Left ventricle myocardium inferior (tissue), 1 donor: Measurements from ENCODE around the gene COL12A1. TPM values are rescaled to one million over a fixed set of nuclear protein-coding genes. Genes with fewer than 3 reads are reported as not detected.

Source experiments
- DNase-seq: peaks from one replicate; pipeline ENCODE4 v3.0.0-alpha.2; 2020
- H3K27ac ChIP-seq: fragments of 200-600 bp; replicated peaks from 2 replicates; pipeline ENCODE4 v1.8.0; 2021
- H3K27me3 ChIP-seq: fragments of 200-600 bp; 2 replicates; pipeline ENCODE4 v1.8.0; 2021; ENCODE audit warnings: low read depth
- H3K36me3 ChIP-seq: fragments of 200-600 bp; 2 replicates; pipeline ENCODE4 v1.8.0; 2021
- H3K4me1 ChIP-seq: fragments of 200-600 bp; 2 replicates; pipeline ENCODE4 v1.8.0; 2021
- H3K4me3 ChIP-seq: fragments of 200-600 bp; 2 replicates; pipeline ENCODE4 v1.8.0; 2021; ENCODE audit warnings: mild to moderate bottlenecking, moderate library complexity
- H3K9me3 ChIP-seq: fragments of 200-600 bp; replicated peaks from 2 replicates; pipeline ENCODE4 v1.8.0; 2021
- intact Hi-C: fragments of 100-400 bp; cut with micrococcal nuclease; formaldehyde crosslinking; loops from one replicate; pipeline ENCODE4 v1.11.0; 2022
- total RNA-seq: library from RNA; stranded (reverse); fragmentation: NEBNext Ultra II Directional; extraction: Animal tissue kit (Norgen Biotek cat#: 25700); gene quantifications from one replicate; pipeline ENCODE4 v1.2.1, GENCODE V29; 2021
- TF ChIP-seq, protein P1 (sequence below): fragments of 200-600 bp; IDR thresholded peaks from 2 replicates; pipeline ENCODE4 v1.8.0; 2021; ENCODE audit warnings: antibody characterized with exemption, mild to moderate bottlenecking, borderline replicate concordance
- donor health status: DM: no; HTN: yes; CAD: no; lungs with severe emphysema.

Gene COL12A1
- total RNA-seq, 1 donor from 2014 or later = 12.2 TPM

DNA sequence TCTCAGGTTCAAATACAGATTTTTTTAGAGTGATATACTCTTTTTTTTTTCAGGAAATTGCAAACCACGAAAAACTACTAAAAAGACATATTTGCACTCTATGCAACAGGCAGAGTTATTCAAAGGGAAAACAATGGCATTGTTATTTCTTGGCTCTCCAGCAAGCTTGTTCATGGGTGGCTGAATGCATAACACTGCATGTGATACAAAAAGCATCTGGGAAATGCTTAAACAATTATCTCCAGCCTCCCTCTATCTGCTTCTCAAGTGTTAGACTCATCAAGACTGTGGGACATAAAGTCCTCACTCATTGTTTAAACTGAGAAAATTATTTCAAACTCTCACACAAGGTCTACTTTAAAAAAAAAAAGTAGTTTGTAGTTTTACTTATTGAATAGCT, 7.3 kb upstream of the COL12A1 start:
- no peak for DNase-seq
- intact Hi-C loops = loop anchor here (5.0 to 10.0 kb wide), 2 partner anchors 1358 to 1476 kb away; no protein-coding TSS in a partner anchor
- no peaks in the 10 kb centered on the region for H3K9me3 ChIP-seq
- no peak overlapping the region for H3K27ac ChIP-seq
- peaks cover 58% of the 10 kb centered on the region for H3K4me1 ChIP-seq
- peaks cover 8% of the 10 kb centered on the region for H3K27me3 ChIP-seq
- TF ChIP-seq, protein P1, sequence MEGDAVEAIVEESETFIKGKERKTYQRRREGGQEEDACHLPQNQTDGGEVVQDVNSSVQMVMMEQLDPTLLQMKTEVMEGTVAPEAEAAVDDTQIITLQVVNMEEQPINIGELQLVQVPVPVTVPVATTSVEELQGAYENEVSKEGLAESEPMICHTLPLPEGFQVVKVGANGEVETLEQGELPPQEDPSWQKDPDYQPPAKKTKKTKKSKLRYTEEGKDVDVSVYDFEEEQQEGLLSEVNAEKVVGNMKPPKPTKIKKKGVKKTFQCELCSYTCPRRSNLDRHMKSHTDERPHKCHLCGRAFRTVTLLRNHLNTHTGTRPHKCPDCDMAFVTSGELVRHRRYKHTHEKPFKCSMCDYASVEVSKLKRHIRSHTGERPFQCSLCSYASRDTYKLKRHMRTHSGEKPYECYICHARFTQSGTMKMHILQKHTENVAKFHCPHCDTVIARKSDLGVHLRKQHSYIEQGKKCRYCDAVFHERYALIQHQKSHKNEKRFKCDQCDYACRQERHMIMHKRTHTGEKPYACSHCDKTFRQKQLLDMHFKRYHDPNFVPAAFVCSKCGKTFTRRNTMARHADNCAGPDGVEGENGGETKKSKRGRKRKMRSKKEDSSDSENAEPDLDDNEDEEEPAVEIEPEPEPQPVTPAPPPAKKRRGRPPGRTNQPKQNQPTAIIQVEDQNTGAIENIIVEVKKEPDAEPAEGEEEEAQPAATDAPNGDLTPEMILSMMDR = no peak
- no peak overlapping the region for H3K4me3 ChIP-seq
- H3K36me3 ChIP-seq = no peaks in the 10 kb centered on the region

GRCh38 chr6:75211920-75212590, 6.2 kb upstream of the COL12A1 start:
- intact Hi-C loops = loop anchor here (5.0 to 10.0 kb wide), 2 partner anchors 1357 to 1475 kb away; no protein-coding TSS in a partner anchor
- H3K4me3 ChIP-seq = no peak overlapping the region
- H3K9me3 ChIP-seq = no peaks in the 10 kb centered on the region
- no peak for DNase-seq
- H3K27ac ChIP-seq = no peak overlapping the region
- TF ChIP-seq, protein P1 = no peak
- H3K27me3 ChIP-seq = peaks cover 16% of the 10 kb centered on the region
- no peaks in the 10 kb centered on the region for H3K36me3 ChIP-seq
- peaks cover 56% of the 10 kb centered on the region for H3K4me1 ChIP-seq

- Histone ChIP-seq H3K9me3 (no peaks in the 10 kb centered on the region), H3K27ac (no peak overlapping the region), H3K4me3 (no peak overlapping the region), H3K36me3 (no peaks in the 10 kb centered on the region), H3K27me3 (peaks cover 26% of the 10 kb centered on the region), H3K4me1 (peaks cover 59% of the 10 kb centered on the region)
- DNase-seq = no peak
- TF ChIP-seq, protein P1 = peak; percentile 83
- intact Hi-C loops = loop anchor here (5.0 to 10.0 kb wide), 2 partner anchors 1356 to 1474 kb away; no protein-coding TSS in a partner anchor
Measured at GRCh38 chr6:75210885-75211739, 5.3 kb upstream of the COL12A1 start.

GRCh38 chr6:75209184-75209723, 3.4 kb upstream of the COL12A1 start:
- Histone ChIP-seq H3K27ac (no peak overlapping the region), H3K9me3 (no peaks in the 10 kb centered on the region), H3K4me1 (peaks cover 78% of the 10 kb centered on the region), H3K4me3 (peak overlapping the region; percentile 60), H3K36me3 (no peaks in the 10 kb centered on the region), H3K27me3 (peaks cover 44% of the 10 kb centered on the region)
- intact Hi-C loops = loop anchor here (10.0 kb wide), 1 partner anchor 1124 kb away; no protein-coding TSS in a partner anchor
- no peak for DNase-seq
- TF ChIP-seq, protein P1 = no peak
